HG03060 (cell line): ENCODE results near the gene RARA.

Experiments used
- ATAC-seq: cut with Tn5 transposase; IDR thresholded peaks from one replicate; pipeline ENCODE4 v1.9.1; 2021; ENCODE audit warnings: low read depth, moderate number of reproducible peaks; ENCODE audit not compliant: unreplicated experiment

Gene RARA

DNA sequence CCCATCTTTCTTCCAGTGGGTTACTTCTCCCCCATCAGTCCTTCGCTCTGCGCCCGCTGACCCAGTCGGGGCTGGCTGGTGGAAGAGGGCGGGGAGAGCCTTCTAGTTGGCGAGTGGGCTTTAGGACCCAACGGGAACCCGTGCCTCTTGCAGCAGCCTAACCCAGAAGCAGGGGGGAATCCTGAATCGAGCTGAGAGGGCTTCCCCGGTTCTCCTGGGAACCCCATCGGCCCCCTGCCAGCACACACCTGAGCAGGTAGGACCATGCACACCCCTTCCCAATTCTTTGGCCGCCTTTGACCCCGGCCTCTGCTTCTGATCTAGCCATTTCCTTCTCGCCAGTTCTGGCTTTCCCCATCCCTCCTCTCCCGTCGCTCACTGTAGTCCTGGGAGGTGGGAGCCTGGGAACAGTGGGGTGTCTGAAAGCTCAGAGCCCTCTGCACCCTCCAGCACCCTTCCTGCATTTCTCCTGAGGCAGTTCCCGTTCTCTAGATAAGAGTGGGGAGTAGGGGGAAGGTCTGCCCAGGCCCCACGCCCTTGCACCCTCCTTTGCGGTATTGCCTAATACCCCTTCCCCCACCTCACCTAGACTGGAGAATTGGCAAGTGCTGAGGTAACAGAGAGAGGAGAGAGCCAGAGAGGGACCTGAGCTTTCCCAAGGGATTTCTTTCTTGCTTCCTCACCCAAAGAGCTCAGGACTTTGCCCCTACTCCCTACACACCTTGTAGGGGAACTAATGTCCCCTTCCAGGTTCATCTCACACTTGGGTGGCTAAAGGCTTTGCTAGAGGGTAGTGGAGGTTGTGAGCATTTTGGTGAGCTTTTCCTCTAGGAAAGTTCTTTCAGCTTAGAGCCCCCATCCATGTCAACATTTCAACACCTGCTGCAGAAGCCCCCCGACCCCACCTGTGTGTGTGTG lies at the start of gene RARA:
RARA (plus strand) TSS at position 150 of the 918 bp plus-strand sequence. CDS start 22,039 bp downstream, outside the sequence.
- ATAC-seq = no peak

DNA sequence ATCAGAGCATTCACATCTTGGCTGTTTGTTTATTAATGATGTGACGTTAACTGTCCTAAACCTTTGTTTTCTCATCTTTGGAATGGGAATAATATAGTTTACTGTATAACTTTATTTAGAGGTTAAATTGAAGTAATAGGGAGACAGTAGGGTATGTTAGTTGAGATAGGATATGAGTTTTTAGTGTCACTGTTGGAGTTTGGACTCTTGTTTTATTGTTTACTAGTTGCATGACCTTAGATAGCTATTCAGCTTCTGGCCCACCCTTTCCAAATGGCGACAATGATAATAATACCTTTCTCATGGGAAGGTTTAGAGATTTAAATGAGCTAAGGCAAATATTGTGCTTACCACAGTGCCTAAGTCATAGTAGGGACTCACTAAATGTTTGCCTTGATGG lies 49.5 kb upstream of the RARA start:
- ATAC-seq = no peak

DNA sequence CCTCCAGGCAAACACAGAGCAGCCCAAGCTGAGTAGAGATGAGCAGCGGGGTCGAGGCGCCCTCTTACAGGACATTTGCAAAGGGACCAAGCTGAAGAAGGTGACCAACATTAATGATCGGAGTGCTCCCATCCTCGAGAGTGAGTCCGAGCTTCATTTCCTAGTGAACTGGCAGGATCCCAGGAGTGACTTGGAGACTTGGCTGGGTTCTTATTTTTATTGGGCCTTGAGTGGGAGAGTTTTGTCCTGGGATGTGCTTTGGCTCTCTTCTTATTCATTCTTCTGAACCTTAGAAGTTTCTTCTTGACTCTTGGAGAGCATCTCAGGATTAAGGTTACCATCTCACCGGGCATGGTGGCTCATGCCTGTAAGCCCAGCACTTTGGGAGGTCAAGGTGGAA lies 48.5 kb upstream of the RARA start:
- ATAC-seq = no peak

DNA sequence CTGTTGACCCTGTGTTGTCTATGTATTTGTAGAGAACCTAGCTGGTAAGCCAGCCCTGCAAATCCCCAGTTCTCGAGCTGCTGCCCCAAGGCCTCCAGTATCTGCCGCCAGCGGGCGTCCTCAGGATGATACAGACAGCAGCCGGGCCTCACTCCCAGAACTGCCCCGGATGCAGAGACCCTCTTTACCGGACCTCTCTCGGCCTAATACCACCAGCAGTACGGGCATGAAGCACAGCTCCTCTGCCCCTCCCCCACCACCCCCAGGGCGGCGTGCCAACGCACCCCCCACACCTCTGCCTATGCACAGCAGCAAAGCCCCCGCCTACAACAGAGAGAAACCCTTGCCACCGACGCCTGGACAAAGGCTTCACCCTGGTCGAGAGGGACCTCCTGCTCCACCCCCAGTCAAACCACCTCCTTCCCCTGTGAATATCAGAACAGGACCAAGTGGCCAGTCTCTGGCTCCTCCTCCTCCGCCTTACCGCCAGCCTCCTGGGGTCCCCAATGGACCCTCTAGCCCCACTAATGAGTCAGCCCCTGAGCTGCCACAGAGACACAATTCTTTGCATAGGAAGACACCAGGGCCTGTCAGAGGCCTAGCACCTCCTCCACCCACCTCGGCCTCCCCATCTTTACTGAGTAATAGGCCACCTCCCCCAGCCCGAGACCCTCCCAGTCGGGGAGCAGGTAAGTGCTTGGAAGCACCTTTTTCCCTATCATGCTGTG lies 44.4 kb upstream of the RARA start:
- ATAC-seq = no peak

DNA sequence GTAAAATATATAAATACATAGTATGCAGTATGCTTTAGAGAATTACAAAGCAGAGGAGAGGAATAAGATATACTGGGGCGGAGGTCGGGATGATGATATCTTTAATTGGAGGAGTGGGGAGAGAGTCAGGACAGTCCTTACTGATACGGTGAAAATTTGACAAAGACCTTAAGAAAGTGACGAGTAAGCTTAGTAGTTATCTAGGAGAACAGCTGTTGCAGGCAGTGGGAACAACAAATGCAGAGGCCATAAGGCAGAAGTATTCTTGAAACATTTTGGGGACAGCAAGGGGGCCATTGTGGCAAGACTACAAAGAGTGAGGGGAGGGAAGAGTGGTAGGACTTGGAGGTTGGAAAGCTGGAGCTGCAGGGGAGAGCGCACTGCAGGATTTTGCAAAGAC lies 43.6 kb upstream of the RARA start:
- no peak for ATAC-seq

DNA sequence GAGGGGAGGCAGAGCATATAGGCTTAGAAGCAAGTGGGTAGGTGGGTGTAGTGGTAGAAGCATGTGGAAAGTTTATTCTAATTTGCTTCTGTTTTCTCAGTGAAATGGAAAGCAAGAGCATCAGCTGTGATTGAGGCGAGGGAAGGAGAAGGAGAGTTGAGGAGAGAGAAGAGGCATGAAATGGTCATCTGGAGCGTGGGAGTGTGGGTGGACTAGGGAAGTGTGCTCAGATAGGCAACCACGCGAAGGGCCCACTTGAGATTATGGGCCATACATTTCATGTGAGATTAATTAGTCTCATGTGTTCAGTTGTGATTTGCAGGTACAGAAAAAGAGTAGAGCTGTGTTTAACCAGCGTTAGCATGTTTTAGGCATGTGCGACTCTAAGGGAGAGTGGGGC lies 42.1 kb upstream of the RARA start:
- ATAC-seq = no peak

DNA sequence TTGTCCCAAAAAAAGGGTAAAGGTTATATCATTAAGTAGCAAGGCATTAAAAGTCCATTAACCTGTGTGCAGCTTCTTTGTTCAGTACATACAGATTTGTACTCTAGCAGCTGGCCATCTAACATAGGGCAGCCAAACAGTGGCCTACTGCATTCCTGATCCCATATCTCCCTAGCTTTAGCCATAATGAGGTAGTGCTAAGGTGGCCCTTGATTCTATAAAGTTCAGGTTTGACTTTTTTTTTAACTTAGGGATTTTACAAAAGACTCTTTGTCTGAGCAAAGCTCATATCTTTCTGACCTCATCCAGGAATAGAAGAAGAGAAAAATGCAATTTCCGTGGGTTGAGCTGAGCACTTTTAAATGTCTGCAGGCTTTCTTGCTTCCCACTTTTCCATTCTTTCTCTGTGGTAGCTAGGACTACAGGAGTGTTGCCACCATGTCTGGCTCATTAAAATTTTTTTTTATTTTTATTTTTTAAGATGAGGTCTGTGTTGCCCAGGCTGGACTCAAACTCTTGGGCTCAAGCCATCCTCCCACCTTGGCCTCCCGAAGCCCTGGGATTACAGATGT lies 40.8 kb upstream of the RARA start:
- no peak for ATAC-seq

DNA sequence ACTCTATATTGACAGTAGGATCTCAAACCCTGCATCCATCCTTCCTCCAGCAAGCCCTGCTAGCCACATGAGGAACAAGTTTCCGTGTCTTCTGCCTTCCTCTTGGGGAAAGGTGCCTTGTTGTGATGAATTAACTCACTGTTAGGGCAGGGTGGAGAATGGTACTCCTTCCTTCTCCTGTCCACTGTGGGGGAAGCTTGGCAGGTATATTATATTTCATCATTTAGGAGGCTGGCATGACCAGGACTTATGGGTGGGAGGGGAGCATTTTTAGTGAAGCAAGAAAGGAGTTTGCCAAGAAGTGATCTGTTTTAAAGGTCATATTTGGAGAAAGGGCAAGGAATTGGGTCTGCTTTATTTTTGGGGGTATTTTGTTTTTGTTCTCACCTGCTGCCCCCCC lies 30.6 kb upstream of the RARA start:
- no peak for ATAC-seq

DNA sequence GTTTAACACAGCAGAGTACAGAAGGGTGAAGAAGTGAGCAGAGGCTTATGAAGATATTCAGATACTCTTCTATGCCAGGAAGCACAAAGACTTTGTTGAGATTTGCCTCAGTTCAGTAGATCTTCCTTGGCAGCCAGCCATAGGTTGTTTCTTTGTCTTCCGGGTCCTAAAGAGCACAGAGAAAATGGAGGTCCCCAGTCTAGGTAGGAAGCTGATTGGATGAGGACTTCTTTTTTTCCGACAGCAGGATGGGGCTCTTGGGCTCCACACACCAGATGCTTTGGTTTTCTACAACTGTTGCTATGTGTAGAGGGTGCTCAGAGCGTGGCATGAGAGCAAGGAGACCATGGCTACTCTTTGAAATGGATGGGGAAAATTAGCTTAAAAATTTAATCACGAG lies 29.6 kb upstream of the RARA start:
- ATAC-seq = no peak

DNA sequence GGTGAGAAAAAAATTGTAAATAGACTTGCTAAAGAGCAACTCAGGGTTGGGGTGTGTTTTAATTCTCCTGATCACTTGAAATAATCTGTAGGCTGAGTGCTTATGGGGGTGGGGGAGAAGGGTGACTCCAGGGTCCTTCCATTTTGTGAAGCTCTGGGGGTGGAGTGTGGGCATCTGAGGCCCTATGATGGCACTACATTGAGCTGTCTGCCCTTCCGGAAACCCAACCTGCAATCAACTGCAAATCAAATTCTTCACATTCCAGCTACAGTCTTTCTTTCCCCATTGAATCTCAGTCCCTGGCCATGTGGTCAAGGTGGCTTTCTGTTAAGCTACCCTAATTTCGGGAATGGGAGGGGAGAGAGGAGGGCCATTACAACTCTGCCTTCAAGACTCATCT lies 27.3 kb upstream of the RARA start:
- ATAC-seq = no peak

DNA sequence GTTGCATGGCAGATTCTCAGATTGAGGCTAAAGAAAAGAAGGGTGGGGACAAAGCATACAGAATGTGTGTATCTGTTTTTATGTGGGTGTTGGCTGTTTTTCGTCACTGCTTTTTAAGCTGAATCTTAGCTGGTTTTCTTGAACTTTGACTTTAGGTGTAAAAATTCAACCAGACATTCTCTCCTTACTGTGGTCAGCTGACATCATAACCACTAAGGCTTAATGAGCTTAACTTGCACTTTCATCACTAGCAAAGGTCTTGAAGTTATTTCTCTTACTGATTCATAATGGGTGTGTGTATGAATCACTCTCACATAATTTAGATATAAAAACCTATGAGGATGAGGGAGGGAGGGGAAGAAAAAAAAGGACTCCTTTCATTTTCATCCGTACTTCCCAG lies 25.3 kb upstream of the RARA start:
- no peak for ATAC-seq

DNA sequence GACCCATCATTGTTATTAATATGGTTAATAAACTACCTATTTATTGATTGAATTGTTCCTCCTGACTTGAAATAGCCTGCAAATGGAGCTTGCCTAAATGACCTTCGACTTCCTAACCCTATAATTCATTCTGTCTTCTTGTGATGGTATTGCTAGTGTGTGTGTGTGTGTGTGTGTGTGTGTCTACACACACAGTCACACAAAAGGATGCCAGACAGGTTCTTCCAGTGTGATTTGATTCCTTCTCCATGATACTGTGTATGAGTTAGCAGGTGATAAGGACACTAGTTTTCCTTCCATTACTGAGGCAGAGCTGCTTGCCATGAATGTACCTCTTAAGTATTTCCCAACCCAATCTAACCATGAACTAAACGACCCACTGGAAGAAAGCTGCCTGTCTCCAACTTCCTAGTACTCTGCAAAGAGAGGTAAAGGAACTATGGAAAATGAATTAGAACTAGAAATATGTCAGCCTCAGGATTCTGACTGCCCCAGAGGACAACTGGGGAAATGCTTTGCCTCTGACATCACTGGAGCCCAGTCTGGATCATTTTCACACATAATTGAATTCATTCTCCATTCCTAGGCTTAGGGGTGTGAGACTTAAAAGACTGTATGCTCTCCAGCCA lies 24.8 kb upstream of the RARA start:
- no peak for ATAC-seq

DNA sequence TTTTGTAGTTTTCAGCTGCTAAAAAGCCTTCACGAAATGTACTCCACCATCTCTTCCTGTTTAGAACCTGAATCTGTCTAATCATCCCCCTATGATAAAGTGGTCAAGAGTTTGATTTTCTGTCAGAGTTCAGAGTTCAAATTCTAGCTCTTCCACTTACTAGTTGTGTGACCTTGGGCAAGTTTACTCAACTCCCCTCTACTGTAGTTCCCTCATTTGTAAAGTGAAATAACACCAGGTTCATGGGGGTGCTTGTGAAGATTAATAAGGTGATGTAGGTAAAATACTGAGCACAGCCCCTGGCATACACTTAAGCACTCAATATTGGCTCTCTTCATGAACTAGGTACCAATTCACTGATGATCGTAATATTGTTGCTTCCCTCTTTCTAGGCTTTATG lies 22.5 kb upstream of the RARA start:
- ATAC-seq = no peak

DNA sequence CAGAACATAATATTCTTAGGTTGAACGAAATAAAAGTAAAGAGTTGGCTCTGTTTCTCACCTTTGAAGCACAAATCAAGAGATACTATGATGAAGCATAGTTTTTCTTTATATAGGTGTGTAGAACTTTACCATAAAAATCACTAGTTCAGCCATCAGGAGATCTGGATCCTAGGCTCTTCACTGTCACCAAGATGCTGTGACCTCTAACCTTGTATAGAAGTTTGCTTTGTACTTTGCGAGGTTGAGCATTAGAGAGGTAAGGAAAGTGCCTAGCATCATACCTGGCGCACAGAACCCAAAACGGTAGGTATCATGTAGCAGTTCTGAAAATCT lies 21.9 kb upstream of the RARA start:
- no peak for ATAC-seq

DNA sequence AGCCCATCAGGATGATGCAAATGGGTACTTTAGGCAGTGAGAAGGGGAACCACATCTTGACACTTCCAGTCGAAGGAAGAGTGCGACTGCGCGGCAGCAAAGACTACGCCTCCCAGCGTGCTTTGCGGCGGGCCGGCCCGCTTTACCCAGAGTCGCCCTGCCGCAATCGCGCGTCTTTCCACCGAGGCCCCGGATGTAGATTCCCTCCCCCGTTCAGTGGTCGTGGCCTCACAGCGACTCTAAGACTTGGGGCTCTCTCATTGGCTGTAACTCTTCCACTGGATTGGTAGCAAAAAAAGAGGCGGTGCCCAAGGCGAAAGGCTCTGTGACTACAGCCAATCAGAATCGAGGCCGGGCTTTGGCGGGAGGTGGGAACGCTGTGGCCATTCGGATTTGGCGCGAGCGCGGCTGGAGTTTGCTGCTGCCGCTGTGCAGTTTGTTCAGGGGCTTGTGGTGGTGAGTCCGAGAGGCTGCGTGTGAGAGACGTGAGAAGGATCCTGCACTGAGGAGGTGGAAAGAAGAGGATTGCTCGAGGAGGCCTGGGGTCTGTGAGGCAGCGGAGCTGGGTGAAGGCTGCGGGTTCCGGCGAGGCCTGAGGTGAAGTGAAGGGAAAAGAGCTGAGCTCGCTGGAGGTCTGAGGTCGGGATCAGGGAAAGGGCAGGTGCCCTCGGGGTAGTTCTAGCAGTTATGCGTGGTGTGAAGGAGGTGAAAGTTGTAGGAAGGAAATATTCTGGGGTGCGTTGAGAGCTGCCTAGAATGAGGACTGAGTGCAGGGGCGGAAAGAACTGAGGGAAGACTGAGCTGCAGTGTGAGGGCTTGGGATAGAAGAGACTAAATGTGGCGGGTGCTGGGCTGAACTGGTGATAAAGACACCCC lies 21.2 kb upstream of the RARA start, which contains the start of gene CDC6:
CDC6 (plus strand) TSS at position 386 of the 876 bp plus-strand sequence. CDS start 1,542 bp downstream, outside the sequence.
- ATAC-seq = peak; percentile 72

DNA sequence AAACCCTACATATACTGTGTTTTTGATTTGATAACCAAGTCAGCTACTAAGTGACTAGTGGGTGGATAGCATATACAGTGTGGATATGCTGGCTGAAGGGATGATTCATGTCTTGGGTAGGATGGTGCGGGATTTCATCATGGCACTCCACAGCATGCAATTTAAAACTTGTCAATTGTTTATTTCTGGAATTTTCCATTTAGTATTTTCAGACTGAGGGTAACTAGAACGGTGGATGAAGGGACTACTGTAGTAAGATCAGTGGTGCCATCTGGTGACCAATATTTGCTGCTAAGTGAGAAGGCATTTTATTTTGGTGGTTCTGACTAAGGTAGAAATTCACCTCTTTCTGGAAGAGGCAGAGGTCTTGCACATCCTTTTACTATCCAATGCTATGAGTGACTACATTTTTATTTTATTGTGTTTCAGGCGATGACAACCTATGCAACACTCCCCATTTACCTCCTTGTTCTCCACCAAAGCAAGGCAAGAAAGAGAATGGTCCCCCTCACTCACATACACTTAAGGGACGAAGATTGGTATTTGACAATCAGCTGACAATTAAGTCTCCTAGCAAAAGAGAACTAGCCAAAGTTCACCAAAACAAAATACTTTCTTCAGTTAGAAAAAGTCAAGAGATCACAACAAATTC lies 18.2 kb upstream of the RARA start:
- ATAC-seq = no peak

DNA sequence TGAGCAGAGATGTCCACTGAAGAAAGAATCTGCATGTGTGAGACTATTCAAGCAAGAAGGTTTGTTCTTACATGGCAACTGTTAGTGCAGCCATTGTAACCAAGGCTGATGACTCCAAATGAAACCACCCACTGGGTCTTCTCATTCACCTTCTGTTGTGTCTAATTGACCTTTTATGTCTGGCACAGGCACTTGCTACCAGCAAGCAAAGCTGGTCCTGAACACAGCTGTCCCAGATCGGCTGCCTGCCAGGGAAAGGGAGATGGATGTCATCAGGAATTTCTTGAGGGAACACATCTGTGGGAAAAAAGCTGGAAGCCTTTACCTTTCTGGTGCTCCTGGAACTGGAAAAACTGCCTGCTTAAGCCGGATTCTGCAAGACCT lies 17.7 kb upstream of the RARA start:
- no peak for ATAC-seq

DNA sequence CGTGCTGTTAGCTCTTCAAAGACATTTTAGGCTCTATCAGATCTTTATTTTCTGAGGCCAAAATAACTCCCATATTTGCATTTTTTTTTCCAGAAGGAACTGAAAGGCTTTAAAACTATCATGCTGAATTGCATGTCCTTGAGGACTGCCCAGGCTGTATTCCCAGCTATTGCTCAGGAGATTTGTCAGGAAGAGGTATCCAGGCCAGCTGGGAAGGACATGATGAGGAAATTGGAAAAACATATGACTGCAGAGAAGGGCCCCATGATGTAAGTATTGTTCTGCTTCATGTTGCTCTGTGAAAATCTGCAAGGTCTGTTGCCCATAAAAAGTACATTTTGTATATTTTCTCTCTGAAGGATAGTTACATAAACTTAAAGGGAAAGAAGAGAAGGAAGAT lies 15.6 kb upstream of the RARA start:
- ATAC-seq = no peak
